GM21447 (cell line): ENCODE data around the gene DOLK.

Experiments used
- ATAC-seq: cut with Tn5 transposase; IDR thresholded peaks from one replicate; pipeline ENCODE4 v1.9.1; 2021; ENCODE audit not compliant: unreplicated experiment

The DOLK gene

GRCh38 chr9:128936171-128936865 is 11.1 kb downstream of the DOLK start:
- no peak for ATAC-seq

GRCh38 chr9:128933731-128934130 is 13.7 kb downstream of the DOLK start:
- ATAC-seq: no peak

GRCh38 chr9:128929560-128929959 is 17.8 kb downstream of the DOLK start:
- no peak for ATAC-seq

GRCh38 chr9:128928624-128929023 is 18.8 kb downstream of the DOLK start:
- ATAC-seq: no peak

- ATAC-seq: no peak
Measured at GRCh38 chr9:128927731-128928411, 19.5 kb downstream of the DOLK start.

- no peak for ATAC-seq
Measured at GRCh38 chr9:128923493-128923883, 23.9 kb downstream of the DOLK start.

- no peak for ATAC-seq
Measured at GRCh38 chr9:128921881-128922763, 25.3 kb downstream of the DOLK start.

- ATAC-seq: no peak
Measured at GRCh38 chr9:128920381-128921058, 26.9 kb downstream of the DOLK start, which contains the start of gene PHYHD1. PHYHD1 (plus strand) TSS chr9:128920982; CDS start chr9:128922324, 1,342 bp downstream.

GRCh38 chr9:128919402-128920089 is 27.9 kb downstream of the DOLK start:
- ATAC-seq: no peak

GRCh38 chr9:128918921-128919320 is 28.5 kb downstream of the DOLK start:
- no peak for ATAC-seq

- no peak for ATAC-seq
Measured at GRCh38 chr9:128917151-128917849, 30.1 kb downstream of the DOLK start.

- no peak for ATAC-seq
Measured at GRCh38 chr9:128916745-128917144, 30.7 kb downstream of the DOLK start.

- ATAC-seq: no peak
Measured at GRCh38 chr9:128916204-128916603, 31.2 kb downstream of the DOLK start.

GRCh38 chr9:128913995-128914772 is 33.2 kb downstream of the DOLK start:
- ATAC-seq: no peak

GRCh38 chr9:128913048-128913900 is 34.1 kb downstream of the DOLK start:
- ATAC-seq: no peak

- no peak for ATAC-seq
Measured at GRCh38 chr9:128912270-128912853, 35.0 kb downstream of the DOLK start.

GRCh38 chr9:128911529-128912035 is 35.8 kb downstream of the DOLK start:
- ATAC-seq: no peak

GRCh38 chr9:128910906-128911305 is 36.5 kb downstream of the DOLK start:
- ATAC-seq: no peak
